Progenitor cell of endocrine pancreas (in vitro differentiated cells): ENCODE results near the gene N4BP2. TPM values are rescaled to one million over a fixed set of nuclear protein-coding genes. Genes with fewer than 3 reads are reported as not detected.

Experiments used
- DNase-seq: peaks from one replicate; pipeline ENCODE4 v3.0.0; 2021; ENCODE audit warnings: low spot score; ENCODE audit not compliant: unreplicated experiment
- H3K27ac Mint-ChIP-seq: 2 replicates; pipeline ENCODE4 v1.8.0; 2021; ENCODE audit warnings: mild to moderate bottlenecking, moderate library complexity, mixed read lengths
- H3K27me3 Mint-ChIP-seq: 2 replicates; pipeline ENCODE4 v1.8.0; 2021; ENCODE audit warnings: mixed read lengths
- H3K36me3 Mint-ChIP-seq: 2 replicates; pipeline ENCODE4 v1.8.0; 2022; ENCODE audit warnings: mixed read lengths; ENCODE audit not compliant: insufficient read depth
- H3K4me1 Mint-ChIP-seq: 2 replicates; pipeline ENCODE4 v1.8.0; 2021; ENCODE audit warnings: low read depth, mixed read lengths
- H3K4me3 Mint-ChIP-seq: 2 replicates; pipeline ENCODE4 v1.8.0; 2021; ENCODE audit warnings: low read depth, mild to moderate bottlenecking, moderate library complexity, mixed read lengths
- H3K9me3 Mint-ChIP-seq: 2 replicates; pipeline ENCODE4 v1.8.0; 2021; ENCODE audit warnings: low read depth, mixed read lengths
- CTCF ChIP-seq: fragments of 200-600 bp; sonication (generic); IDR thresholded peaks from one replicate; pipeline ENCODE4 v1.5.0; 2021; ENCODE audit warnings: antibody characterized with exemption, mild to moderate bottlenecking; ENCODE audit not compliant: unreplicated experiment
- total RNA-seq: library from RNA; stranded (reverse); gene quantifications from 2 replicates; pipeline ENCODE4 v1.2.1, GENCODE V29; 2021

Gene N4BP2
- total RNA-seq, 1 donor from 2014 or later = 50.5 TPM

GRCh38 chr4:40190880-40191815 is 134.5 kb downstream of the N4BP2 start:
- no peaks in the 10 kb centered on the region for H3K9me3 Mint-ChIP-seq
- DNase-seq = no peak
- H3K27me3 Mint-ChIP-seq = no peaks in the 10 kb centered on the region
- peaks cover 43% of the 10 kb centered on the region for H3K4me1 Mint-ChIP-seq
- no peaks in the 10 kb centered on the region for H3K36me3 Mint-ChIP-seq
- peak overlapping the region; percentile 79 for H3K27ac Mint-ChIP-seq
- peak overlapping the region; percentile 45 for H3K4me3 Mint-ChIP-seq
- TF ChIP-seq CTCF = no peak

GRCh38 chr4:40192114-40193015 is 135.7 kb downstream of the N4BP2 start:
- peaks cover 48% of the 10 kb centered on the region for H3K4me1 Mint-ChIP-seq
- no peaks in the 10 kb centered on the region for H3K36me3 Mint-ChIP-seq
- H3K27me3 Mint-ChIP-seq = no peaks in the 10 kb centered on the region
- H3K27ac Mint-ChIP-seq = peak overlapping the region; percentile 80
- no peaks in the 10 kb centered on the region for H3K9me3 Mint-ChIP-seq
- H3K4me3 Mint-ChIP-seq = peak overlapping the region; percentile 44
- TF ChIP-seq CTCF = no peak
- DNase-seq = no peak

- Mint-ChIP-seq H3K4me3 (peak overlapping the region; percentile 44), H3K36me3 (no peaks in the 10 kb centered on the region), H3K27ac (peak overlapping the region; percentile 25), H3K9me3 (no peaks in the 10 kb centered on the region), H3K4me1 (peaks cover 53% of the 10 kb centered on the region), H3K27me3 (no peaks in the 10 kb centered on the region)
- DNase-seq = no peak
- no peak for TF ChIP-seq CTCF
Observed at GRCh38 chr4:40193016-40193571, 136.4 kb downstream of the N4BP2 start.

- no peak for TF ChIP-seq CTCF
- DNase-seq = no peak
- H3K27ac Mint-ChIP-seq = peak overlapping the region; percentile 33
- H3K4me3 Mint-ChIP-seq = no peak overlapping the region
- H3K9me3 Mint-ChIP-seq = no peaks in the 10 kb centered on the region
- H3K36me3 Mint-ChIP-seq = no peaks in the 10 kb centered on the region
- peaks cover 54% of the 10 kb centered on the region for H3K4me1 Mint-ChIP-seq
- no peaks in the 10 kb centered on the region for H3K27me3 Mint-ChIP-seq
Observed at GRCh38 chr4:40193578-40193977, 136.9 kb downstream of the N4BP2 start.

GRCh38 chr4:40194602-40195161 is 138.0 kb downstream of the N4BP2 start:
- Mint-ChIP-seq H3K9me3 (no peaks in the 10 kb centered on the region), H3K27ac (peak overlapping the region; percentile 46), H3K4me3 (no peak overlapping the region), H3K36me3 (no peaks in the 10 kb centered on the region), H3K27me3 (no peaks in the 10 kb centered on the region), H3K4me1 (peaks cover 51% of the 10 kb centered on the region)
- no peak for TF ChIP-seq CTCF
- no peak for DNase-seq
